MM.1S (cell line): ENCODE data around the gene CFAP46.

Experiments
- DNase-seq: peaks from one replicate; pipeline ENCODE4 v3.0.0-alpha.2; 2015
- H2AFZ ChIP-seq: fragments of 300-600 bp; sonication (generic); 2 replicates; pipeline ENCODE4 v1.6.0; 2016; ENCODE audit warnings: antibody characterized with exemption, low read length
- H3F3A ChIP-seq: fragments of 300-600 bp; sonication (generic); 2 replicates; pipeline ENCODE4 v1.6.1; 2016; ENCODE audit warnings: mild to moderate bottlenecking, antibody characterized with exemption, low read length, moderate library complexity, mixed read lengths; ENCODE audit not compliant: insufficient read depth
- H3K27ac ChIP-seq: fragments of 300-600 bp; sonication (generic); 2 replicates; pipeline ENCODE4 v1.5.1; 2016; ENCODE audit warnings: mild to moderate bottlenecking, low read length
- H3K27me3 ChIP-seq: fragments of 300-600 bp; sonication (generic); replicated peaks from 2 replicates; pipeline ENCODE4 v1.6.0; 2016; ENCODE audit warnings: low read length; ENCODE audit not compliant: insufficient read depth
- H3K36me3 ChIP-seq: fragments of 300-600 bp; sonication (generic); replicated peaks from 2 replicates; pipeline ENCODE4 v1.6.1; 2016; ENCODE audit warnings: mild to moderate bottlenecking, low read length, mixed read lengths; ENCODE audit not compliant: insufficient read depth
- H3K4me1 ChIP-seq: fragments of 300-600 bp; sonication (generic); 2 replicates; pipeline ENCODE4 v1.6.1; 2016; ENCODE audit warnings: low read length, mixed read lengths
- H3K4me2 ChIP-seq: fragments of 300-600 bp; sonication (generic); 2 replicates; pipeline ENCODE4 v1.6.0; 2016; ENCODE audit warnings: low read depth, low read length
- H3K4me3 ChIP-seq: fragments of 300-600 bp; sonication (generic); 2 replicates; pipeline ENCODE4 v1.5.1; 2016; ENCODE audit warnings: low read length, mixed read lengths
- H3K79me2 ChIP-seq: fragments of 300-600 bp; sonication (generic); 2 replicates; pipeline ENCODE4 v1.6.1; 2016; ENCODE audit warnings: mixed run types, low read length, mixed read lengths
- H3K9ac ChIP-seq: fragments of 300-600 bp; sonication (generic); 2 replicates; pipeline ENCODE4 v1.6.1; 2016; ENCODE audit warnings: low read length, mixed read lengths
- H3K9me2 ChIP-seq: fragments of 300-600 bp; sonication (generic); replicated peaks from 2 replicates; pipeline ENCODE4 v1.6.1; 2016; ENCODE audit warnings: mild to moderate bottlenecking, low read length, mixed read lengths; ENCODE audit not compliant: insufficient read depth
- H3K9me3 ChIP-seq: fragments of 300-600 bp; sonication (generic); replicated peaks from 2 replicates; pipeline ENCODE4 v1.6.1; 2016; ENCODE audit warnings: mild to moderate bottlenecking, low read length, mixed read lengths; ENCODE audit not compliant: insufficient read depth
- H4K20me1 ChIP-seq: fragments of 300-600 bp; sonication (generic); 2 replicates; pipeline ENCODE4 v1.6.1; 2016; ENCODE audit warnings: mild to moderate bottlenecking, low read length, moderate library complexity, mixed read lengths; ENCODE audit not compliant: insufficient read depth
- EZH2 ChIP-seq: fragments of 300-600 bp; sonication (generic); optimal IDR thresholded peaks from 2 replicates; pipeline ENCODE3; 2017; ENCODE audit warnings: low read depth, mild to moderate bottlenecking, antibody characterized with exemption, low read length, mixed read lengths
- EZH2phosphoT487 ChIP-seq: fragments of 300-600 bp; sonication (generic); IDR thresholded peaks from 2 replicates; pipeline ENCODE4 v1.6.1; 2018; ENCODE audit warnings: antibody characterized with exemption, low read length
- TF ChIP-seq, protein P1 (sequence below): fragments of 300-600 bp; sonication (generic); IDR thresholded peaks from 2 replicates; pipeline ENCODE4 v1.5.1; 2016; ENCODE audit warnings: antibody characterized with exemption, low read length, mixed read lengths

The CFAP46 gene

DNA sequence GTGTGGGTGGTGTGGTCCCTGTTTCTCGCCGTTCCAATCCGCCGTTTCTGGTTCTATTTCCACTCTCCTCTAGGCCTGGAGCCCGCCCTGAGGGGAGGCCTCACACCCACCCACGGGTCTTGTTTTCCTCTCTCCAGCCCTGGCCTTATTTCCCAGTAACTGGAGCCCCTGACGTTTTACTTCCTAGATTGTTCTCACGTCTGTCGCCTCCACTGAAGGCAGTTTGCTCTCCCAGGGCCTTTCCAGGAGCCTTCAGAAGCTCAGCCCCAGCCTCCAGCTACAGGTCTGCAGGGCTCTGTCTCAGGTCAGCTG, 30.6 kb downstream of the CFAP46 start:
- no peak overlapping the region for H3K4me2 ChIP-seq
- TF ChIP-seq EZH2phosphoT487 (no peak), EZH2 (no peak)
- TF ChIP-seq, protein P1, sequence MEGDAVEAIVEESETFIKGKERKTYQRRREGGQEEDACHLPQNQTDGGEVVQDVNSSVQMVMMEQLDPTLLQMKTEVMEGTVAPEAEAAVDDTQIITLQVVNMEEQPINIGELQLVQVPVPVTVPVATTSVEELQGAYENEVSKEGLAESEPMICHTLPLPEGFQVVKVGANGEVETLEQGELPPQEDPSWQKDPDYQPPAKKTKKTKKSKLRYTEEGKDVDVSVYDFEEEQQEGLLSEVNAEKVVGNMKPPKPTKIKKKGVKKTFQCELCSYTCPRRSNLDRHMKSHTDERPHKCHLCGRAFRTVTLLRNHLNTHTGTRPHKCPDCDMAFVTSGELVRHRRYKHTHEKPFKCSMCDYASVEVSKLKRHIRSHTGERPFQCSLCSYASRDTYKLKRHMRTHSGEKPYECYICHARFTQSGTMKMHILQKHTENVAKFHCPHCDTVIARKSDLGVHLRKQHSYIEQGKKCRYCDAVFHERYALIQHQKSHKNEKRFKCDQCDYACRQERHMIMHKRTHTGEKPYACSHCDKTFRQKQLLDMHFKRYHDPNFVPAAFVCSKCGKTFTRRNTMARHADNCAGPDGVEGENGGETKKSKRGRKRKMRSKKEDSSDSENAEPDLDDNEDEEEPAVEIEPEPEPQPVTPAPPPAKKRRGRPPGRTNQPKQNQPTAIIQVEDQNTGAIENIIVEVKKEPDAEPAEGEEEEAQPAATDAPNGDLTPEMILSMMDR, result no peak
- no peaks in the 10 kb centered on the region for H3K79me2 ChIP-seq
- H3F3A ChIP-seq, result no peaks in the 10 kb centered on the region
- H3K9me2 ChIP-seq, result no peaks in the 10 kb centered on the region
- H3K4me1 ChIP-seq, result no peaks in the 10 kb centered on the region
- H3K9ac ChIP-seq, result no peak overlapping the region
- DNase-seq, result no peak
- no peak overlapping the region for H3K27ac ChIP-seq
- no peaks in the 10 kb centered on the region for H3K36me3 ChIP-seq
- H3K4me3 ChIP-seq, result no peak overlapping the region
- no peak overlapping the region for H2AFZ ChIP-seq
- peaks cover 13% of the 10 kb centered on the region; the same call in 1 of the 2 replicates for H3K27me3 ChIP-seq
- no peaks in the 10 kb centered on the region for H4K20me1 ChIP-seq
- H3K9me3 ChIP-seq, result no peaks in the 10 kb centered on the region

DNA sequence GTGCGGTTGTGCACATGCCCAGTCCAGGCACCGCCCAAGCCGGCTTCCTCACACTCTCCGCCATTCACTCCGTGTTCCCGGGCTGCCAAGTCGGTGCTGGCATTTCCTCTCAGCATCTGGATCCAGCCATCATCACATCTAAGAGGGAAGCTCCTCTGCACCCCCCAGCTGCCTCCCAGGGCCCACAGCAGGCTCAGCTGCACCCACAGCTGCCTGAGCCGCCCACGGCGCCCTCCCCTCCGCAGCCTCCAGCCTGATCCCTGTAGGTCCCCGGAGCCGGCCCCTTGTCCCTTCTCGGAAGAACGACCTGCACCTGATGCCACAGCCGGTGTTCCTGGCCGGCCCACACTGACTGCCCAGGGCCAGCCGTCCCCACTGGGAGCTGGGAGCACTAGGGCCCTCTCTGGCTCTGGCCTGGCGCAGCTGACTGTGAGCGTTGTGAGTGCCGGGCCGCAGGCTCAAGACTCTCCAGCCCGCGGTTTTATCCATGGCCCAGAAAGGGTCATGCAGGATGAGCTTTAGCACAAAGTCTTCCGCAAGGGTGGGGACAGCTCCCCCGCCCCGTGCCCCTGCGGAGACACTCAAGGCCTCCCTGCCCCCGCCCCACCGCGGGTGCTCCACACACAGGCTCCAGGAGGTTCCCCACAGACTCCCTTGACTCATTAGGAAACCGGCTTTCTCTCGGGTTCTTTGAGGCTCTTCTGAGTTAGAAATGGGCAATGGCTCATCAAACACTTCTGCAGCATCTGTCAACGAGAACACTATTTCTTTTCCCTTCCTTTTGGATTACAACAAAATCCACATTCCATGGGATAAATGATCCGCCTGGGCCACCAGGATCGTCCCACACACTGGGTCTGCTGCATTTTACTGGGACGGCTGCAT, 31.2 kb downstream of the CFAP46 start:
- no peaks in the 10 kb centered on the region for H3K9me3 ChIP-seq
- no peak overlapping the region for H3K27ac ChIP-seq
- no peak overlapping the region for H3K9ac ChIP-seq
- no peaks in the 10 kb centered on the region for H3F3A ChIP-seq
- peaks cover 13% of the 10 kb centered on the region; the same call in 1 of the 2 replicates for H3K27me3 ChIP-seq
- no peak for DNase-seq
- no peaks in the 10 kb centered on the region for H4K20me1 ChIP-seq
- no peaks in the 10 kb centered on the region for H3K36me3 ChIP-seq
- H3K79me2 ChIP-seq, result no peaks in the 10 kb centered on the region
- H3K4me1 ChIP-seq, result no peaks in the 10 kb centered on the region
- TF ChIP-seq EZH2 (no peak), EZH2phosphoT487 (no peak)
- TF ChIP-seq, protein P1, result no peak
- no peak overlapping the region for H2AFZ ChIP-seq
- no peak overlapping the region for H3K4me2 ChIP-seq
- H3K4me3 ChIP-seq, result no peak overlapping the region
- H3K9me2 ChIP-seq, result no peaks in the 10 kb centered on the region

DNA sequence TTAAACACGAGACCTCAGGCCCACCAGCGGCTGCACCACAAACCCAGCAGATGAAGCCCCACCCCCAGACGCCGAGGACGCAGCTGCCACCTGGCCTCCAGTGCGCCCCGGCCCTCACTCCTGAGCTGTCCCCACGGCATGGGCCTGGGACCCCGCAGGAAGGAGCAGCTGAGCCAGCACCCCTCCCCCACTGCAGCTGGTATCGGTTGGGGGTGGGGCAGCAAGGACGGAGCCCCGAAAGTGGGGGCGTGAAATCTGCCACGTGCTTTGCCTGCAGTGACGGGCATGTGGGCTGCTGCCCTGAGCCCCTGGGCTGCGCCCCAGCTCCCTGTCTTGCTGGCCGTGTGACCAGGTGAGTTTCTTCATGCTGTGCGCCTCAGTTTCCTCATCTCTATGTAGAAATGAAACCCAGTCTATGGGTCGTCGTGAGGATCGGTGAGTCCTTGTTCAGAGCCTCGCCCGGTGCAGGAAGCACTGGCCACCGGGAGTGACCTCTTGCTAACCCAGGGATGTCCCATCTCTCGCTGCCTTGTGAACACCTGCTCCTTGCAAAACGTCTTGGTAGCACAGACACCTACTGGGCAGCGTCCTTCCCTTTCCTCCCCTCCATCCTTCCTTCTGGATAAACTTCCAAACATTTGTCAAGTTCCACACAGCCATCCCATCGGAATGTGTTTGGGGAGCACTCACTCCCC, 32.0 kb downstream of the CFAP46 start:
- Histone ChIP-seq H3K79me2 (no peaks in the 10 kb centered on the region), H3K4me2 (no peak overlapping the region), H3K9me2 (no peaks in the 10 kb centered on the region), H2AFZ (no peak overlapping the region), H3K4me1 (no peaks in the 10 kb centered on the region), H4K20me1 (no peaks in the 10 kb centered on the region), H3K36me3 (no peaks in the 10 kb centered on the region), H3K27ac (no peak overlapping the region), H3K27me3 (peaks cover 9% of the 10 kb centered on the region; the same call in 1 of the 2 replicates), H3K9me3 (no peaks in the 10 kb centered on the region), H3K9ac (no peak overlapping the region), H3F3A (no peaks in the 10 kb centered on the region), H3K4me3 (no peak overlapping the region)
- no peak for DNase-seq
- no peak for TF ChIP-seq EZH2
- no peak for TF ChIP-seq EZH2phosphoT487
- TF ChIP-seq, protein P1, result no peak
